Ascending aorta (tissue), 2 donors: ENCODE data around the gene GNA15. TPM values are rescaled to one million over a fixed set of nuclear protein-coding genes. Genes with fewer than 3 reads are reported as not detected.
"Not testable (repeated sequence)": the region's sequence is repeated elsewhere in the genome, so short reads cannot be mapped to it uniquely, and the experiment has no call there.

Experiments
- DNase-seq, 2 donors: peaks; one replicate each; pipeline ENCODE4 v3.0.0-alpha.2; 2019; ENCODE audit warnings: low spot score in 2 of 2
- H3K27ac ChIP-seq, 2 donors: fragments of 200-600 bp; sonication (generic); one replicate each; pipeline ENCODE4 v1.5.1; 2016 to 2017; ENCODE audit warnings: mild to moderate bottlenecking in 1 of 2
- H3K27me3 ChIP-seq: fragments of 200-600 bp; sonication (generic); one replicate; pipeline ENCODE4 v1.5.1; 2017
- H3K36me3 ChIP-seq, 2 donors: fragments of 200-600 bp; sonication (generic); one replicate each; pipeline ENCODE4 v1.5.1; 2016
- H3K4me1 ChIP-seq, 2 donors: fragments of 200-600 bp; sonication (generic); one replicate each; pipeline ENCODE4 v1.5.1; 2016 to 2017; ENCODE audit warnings: mild to moderate bottlenecking in 1 of 2
- H3K4me3 ChIP-seq, 2 donors: fragments of 200-600 bp; sonication (generic); one replicate each; pipeline ENCODE4 v1.5.1; 2016 to 2017; ENCODE audit warnings: mild to moderate bottlenecking in 1 of 2
- H3K9me3 ChIP-seq, 2 donors: fragments of 200-600 bp; sonication (generic); one replicate each; pipeline ENCODE4 v1.5.1; 2016
- CTCF ChIP-seq, 3 experiments: fragments of 200-600 bp in 2 of 3; fragments of 450-650 bp in 1 of 3; sonication (generic) in 2 of 3; IDR thresholded peaks; one replicate each; pipeline ENCODE4 v1.5.1; 2016 to 2019; ENCODE audit warnings: antibody characterized with exemption in 3 of 3, mild to moderate bottlenecking in 1 of 3, moderate library complexity in 1 of 3
- intact Hi-C: fragments of 100-400 bp; cut with DNase I; formaldehyde crosslinking; loops from one replicate; pipeline ENCODE4 v1.15.1; 2023
- total RNA-seq: library from RNA; depleted of rRNA; stranded (reverse); fragments of >200 nt; gene quantifications from one replicate; pipeline ENCODE4 v1.1.0, GENCODE V29; 2016

GNA15 gene
- total RNA-seq, 1 donor from 2014 or later: 7.1 TPM

GRCh38 chr19:3201911-3202310 lies 66.1 kb downstream of the GNA15 start:
- Histone ChIP-seq H3K4me1 (no peaks in the 10 kb centered on the region), H3K9me3 (no peaks in the 10 kb centered on the region), H3K4me3 (no peak overlapping the region), H3K36me3 (peaks cover 38 to 56% of the 10 kb centered on the region in 2 donors), H3K27me3 (no peaks in the 10 kb centered on the region), H3K27ac (no peak overlapping the region)
- DNase-seq: no peak
- TF ChIP-seq CTCF (IDR thresholded peaks at IDR 0.05): no peak
- intact Hi-C loops: no loop called here

- H3K36me3 ChIP-seq: peaks cover 43 to 58% of the 10 kb centered on the region in 2 donors
- no peak overlapping the region for H3K4me3 ChIP-seq
- no peak for DNase-seq
- intact Hi-C loops: no loop called here
- H3K4me1 ChIP-seq: no peaks in the 10 kb centered on the region
- no peak for TF ChIP-seq CTCF (IDR thresholded peaks at IDR 0.05)
- H3K9me3 ChIP-seq: no peaks in the 10 kb centered on the region
- no peaks in the 10 kb centered on the region for H3K27me3 ChIP-seq
- H3K27ac ChIP-seq: no peak overlapping the region
Measured at GRCh38 chr19:3202346-3202745, 66.5 kb downstream of the GNA15 start.

GRCh38 chr19:3202895-3203294 lies 67.1 kb downstream of the GNA15 start:
- intact Hi-C loops, H3K9me3 ChIP-seq, H3K4me3 ChIP-seq, DNase-seq, H3K27ac ChIP-seq, H3K4me1 ChIP-seq, H3K27me3 ChIP-seq: not testable (repeated sequence)
- H3K36me3 ChIP-seq: peaks cover 46 to 63% of the 10 kb centered on the region in 2 donors

GRCh38 chr19:3203805-3204645 lies 68.2 kb downstream of the GNA15 start:
- intact Hi-C loops: no loop called here
- H3K36me3 ChIP-seq: peaks cover 44 to 63% of the 10 kb centered on the region in 2 donors
- DNase-seq: no peak

GRCh38 chr19:3204646-3205275 lies 68.9 kb downstream of the GNA15 start:
- TF ChIP-seq CTCF (IDR thresholded peaks at IDR 0.05): no peak
- Histone ChIP-seq H3K27ac (no peak overlapping the region), H3K36me3 (peaks cover 40 to 61% of the 10 kb centered on the region in 2 donors), H3K4me1 (no peaks in the 10 kb centered on the region), H3K27me3 (no peaks in the 10 kb centered on the region), H3K9me3 (no peaks in the 10 kb centered on the region), H3K4me3 (no peak overlapping the region)
- intact Hi-C loops: no loop called here
- DNase-seq: no peak

More at GRCh38 chr19:3203805-3204645, 68.2 kb downstream of the GNA15 start:
- no peak overlapping the region for H3K4me3 ChIP-seq
- no peak overlapping the region for H3K27ac ChIP-seq
- no peaks in the 10 kb centered on the region for H3K9me3 ChIP-seq
- no peaks in the 10 kb centered on the region for H3K27me3 ChIP-seq
- no peaks in the 10 kb centered on the region for H3K4me1 ChIP-seq
- TF ChIP-seq CTCF (IDR thresholded peaks at IDR 0.05): no peak
